HG03135 (cell line): ENCODE data around the gene TYR.
"Not testable (repeated sequence)": the region's sequence is repeated elsewhere in the genome, so short reads cannot be mapped to it uniquely, and the experiment has no call there.

ENCODE experiments used
- ATAC-seq: cut with Tn5 transposase; IDR thresholded peaks from one replicate; pipeline ENCODE4 v1.9.1; 2021; ENCODE audit warnings: mild to moderate bottlenecking, moderate library complexity; ENCODE audit not compliant: unreplicated experiment

TYR gene

GRCh38 chr11:89177691-89178231 lies at the start of gene TYR:
TYR (plus strand) TSS chr11:89177875; CDS start chr11:89177954, 79 bp downstream.
- ATAC-seq: no peak

- ATAC-seq: no peak
These were observed 41.1 kb upstream of the TYR start for GRCh38 chr11:89136606-89137005.

- ATAC-seq: no peak
These were observed 30.4 kb upstream of the TYR start for GRCh38 chr11:89147229-89147628.

GRCh38 chr11:89159974-89160373 lies 17.7 kb upstream of the TYR start:
- ATAC-seq: no peak

DNA sequence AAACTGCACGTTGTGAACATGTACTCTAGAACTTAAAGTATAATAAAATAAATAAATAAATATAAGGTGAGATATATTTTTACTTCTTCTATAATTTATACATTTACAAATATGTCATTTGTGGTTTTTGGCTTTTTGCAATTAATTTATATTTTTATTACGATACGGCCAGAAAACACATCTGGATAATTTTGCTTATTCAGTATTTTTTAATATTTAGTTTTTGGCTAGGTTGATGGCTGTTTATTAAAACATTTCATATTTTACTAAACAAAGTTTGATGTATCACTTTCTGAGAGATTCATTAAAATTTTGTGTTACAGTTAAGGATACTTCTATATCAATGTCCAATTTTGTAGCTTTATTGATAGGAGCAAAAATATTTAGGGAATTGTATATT lies 15.7 kb upstream of the TYR start:
- no peak for ATAC-seq

DNA sequence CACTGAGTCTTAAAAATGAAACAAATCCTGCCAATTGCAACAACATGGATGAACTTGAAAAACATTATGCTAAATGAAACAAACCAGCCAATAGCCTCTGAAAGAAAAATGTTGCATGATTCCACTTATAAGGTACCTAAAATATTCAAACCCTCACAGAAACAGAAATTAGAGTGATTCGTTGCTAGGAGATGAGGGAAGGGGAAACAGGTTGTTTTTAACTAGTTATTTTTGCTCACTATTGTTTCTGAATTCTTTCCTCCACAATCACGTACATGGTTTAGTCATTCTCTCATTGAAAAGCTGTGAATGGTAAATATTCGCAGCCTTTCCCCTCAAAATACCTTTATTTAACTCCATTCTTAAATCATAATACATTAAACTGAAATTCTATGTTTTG lies 14.0 kb upstream of the TYR start:
- ATAC-seq: no peak

DNA sequence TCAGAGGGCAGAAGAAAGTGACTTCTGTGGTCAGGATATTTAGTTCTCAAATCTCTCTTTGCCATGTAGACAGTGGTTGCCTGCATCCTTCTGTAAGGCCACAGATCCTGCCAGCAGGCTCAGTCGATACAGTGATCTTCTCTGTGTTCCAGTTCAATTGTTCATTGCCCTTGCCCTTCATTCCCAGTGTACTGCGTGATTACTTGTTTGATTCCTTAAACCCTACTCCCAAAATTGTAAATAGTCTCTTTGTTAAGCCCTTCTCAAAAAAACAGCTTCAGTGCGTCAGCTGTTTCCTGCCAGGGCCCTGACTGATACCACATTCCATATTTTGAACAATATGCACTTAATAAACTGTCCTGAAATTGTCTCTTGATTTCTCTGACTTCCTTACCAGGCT lies 9.3 kb upstream of the TYR start:
- ATAC-seq: no peak

DNA sequence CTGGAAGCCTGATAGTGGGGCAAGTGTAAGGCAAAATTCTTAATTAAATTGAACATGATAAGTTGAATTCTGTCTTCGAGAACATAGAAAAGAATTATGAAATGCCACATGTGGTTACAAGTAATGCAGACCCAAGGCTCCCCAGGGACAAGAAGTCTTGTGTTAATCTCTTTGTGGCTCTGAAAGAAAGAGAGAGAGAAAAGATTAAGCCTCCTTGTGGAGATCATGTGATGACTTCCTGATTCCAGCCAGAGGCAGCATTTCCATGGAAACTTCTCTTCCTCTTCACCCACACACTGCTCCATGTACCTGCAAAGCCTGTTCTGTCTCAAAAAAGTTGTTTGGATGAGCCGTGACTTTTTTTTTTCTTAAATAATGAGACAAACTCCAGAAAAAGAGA lies 1.9 kb upstream of the TYR start:
- no peak for ATAC-seq

- no peak for ATAC-seq
These were observed 737 bp upstream of the TYR start for GRCh38 chr11:89176938-89177337.

- no peak for ATAC-seq
These were observed 3.4 kb downstream of the TYR start for GRCh38 chr11:89181111-89181510.

DNA sequence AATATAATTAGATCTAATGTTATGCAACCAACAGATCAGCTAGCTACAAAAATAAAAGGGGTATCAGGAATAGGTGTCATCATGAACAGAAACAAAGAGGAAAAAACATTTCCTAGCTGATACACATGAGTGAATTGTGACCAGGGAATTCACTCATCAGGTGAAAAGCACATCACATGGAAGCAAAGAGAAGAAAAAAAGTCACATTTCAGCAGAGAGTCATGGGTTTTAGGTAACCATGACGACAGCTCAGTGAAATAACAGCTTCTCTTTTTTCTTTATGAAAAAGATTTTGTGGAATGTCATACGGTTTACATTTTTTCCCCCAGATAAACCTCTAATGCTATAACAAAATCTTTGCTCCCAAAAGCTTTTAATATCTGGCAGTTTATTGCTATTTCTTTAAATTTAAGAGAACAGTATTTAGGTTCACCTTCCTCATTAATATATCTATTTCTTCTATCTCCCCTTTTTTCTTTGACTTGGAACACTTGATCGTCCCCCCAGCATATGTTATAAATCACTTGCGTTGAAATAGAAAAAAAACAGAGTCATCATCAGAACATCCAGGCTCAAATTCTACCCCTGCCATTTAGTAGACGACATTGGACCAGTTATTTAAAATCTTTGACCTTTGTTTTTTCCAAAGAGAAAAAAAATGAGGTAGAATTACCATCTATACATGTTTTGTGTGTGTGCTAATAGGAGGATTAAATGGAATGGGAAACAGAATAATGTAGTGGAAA lies 5.3 kb downstream of the TYR start:
- no peak for ATAC-seq

DNA sequence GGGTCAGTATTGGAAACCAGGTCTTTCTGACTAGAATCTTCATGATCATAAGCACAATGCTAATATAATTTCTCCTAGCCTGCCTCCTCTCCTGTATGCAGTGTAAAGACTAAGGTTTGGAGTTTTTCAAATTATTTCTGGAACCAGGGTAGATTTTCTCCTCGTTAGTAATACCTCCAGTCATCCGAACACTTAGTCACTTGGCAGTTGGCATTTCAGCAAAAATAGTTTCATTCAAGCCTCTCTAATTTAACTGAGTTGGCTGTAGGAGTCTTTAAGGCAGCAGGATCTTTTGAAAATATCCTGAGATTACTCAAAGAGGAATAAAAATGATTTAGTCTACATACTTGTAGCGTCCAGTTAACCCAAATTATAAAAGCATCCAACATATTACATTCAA lies 6.3 kb downstream of the TYR start:
- ATAC-seq: no peak

DNA sequence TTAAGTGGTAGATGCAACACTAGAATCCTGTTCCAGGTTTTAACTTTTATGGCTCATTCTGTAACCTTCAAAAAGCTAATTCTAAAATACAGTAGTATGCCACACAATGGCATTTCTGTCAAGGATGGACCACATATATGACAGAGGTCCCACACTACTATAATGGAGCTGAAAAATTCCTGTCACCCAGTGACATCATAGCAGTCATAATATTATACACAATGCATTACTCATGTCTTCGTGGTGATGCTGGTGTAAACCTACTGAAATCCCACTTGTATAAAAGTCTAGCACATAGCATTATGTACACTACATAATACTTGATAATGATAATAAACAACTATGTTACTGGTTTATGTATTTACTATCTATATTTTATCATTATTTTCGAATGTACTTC lies 12.1 kb downstream of the TYR start:
- no peak for ATAC-seq

DNA sequence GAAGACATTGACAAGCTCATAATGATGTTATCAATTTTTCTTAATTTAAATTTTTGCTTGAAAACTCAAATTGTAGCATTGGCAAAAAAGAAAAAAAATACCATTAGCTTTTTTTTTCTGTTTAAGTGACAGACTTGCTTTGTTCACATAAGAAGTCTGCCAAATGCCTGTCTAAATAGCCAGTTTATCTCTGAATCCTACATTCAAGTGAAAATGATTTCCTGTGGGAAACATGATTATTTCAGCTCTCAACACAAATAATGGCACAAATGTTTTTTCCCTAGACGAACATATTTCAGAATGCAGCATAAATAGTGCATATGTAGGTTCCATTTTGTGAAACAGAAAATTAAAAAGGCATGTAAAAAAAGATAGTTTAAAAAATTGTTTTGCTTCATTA lies 23.5 kb downstream of the TYR start:
- no peak for ATAC-seq

DNA sequence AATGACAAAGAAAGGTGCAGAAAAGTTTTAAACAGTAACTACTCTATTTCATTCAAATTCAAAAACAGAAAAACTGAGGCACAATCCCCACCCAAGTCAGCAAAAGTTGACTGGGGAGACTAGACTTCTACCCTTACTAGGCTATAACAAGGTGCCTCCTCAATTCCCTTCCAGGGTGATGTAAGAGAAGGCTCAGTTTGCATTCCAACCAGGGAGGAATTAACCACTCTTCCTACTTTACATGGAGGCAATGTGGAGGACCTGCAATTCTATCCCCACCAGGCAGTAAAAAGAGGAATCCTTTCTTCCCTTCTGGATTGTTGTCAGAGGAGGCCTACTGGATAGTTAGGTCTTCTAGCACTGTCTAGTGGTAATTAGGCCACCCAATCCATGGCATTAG lies 26.1 kb downstream of the TYR start:
- no peak for ATAC-seq

DNA sequence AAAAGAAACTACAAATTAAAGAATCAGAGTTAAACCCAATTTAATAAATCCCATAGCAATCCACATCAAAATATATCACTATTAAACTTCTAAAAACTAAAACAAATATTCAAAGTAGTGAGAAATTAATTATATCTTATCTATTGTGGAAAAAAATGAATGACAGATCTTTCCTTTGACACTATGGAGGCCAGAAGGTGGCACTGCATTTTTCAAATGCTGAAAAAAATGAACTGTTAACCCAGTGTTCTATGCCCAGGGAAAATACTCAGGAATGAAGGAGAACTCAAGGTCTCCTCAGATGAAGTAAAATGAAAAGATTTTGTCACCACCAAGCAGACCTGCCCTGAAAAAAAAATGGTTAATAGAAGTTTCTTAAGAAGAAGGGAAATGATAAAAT lies 27.7 kb downstream of the TYR start:
- no peak for ATAC-seq

GRCh38 chr11:89220684-89221339 lies 43.1 kb downstream of the TYR start:
- no peak for ATAC-seq

- no peak for ATAC-seq
These were observed 57.4 kb downstream of the TYR start for GRCh38 chr11:89235083-89235482.

DNA sequence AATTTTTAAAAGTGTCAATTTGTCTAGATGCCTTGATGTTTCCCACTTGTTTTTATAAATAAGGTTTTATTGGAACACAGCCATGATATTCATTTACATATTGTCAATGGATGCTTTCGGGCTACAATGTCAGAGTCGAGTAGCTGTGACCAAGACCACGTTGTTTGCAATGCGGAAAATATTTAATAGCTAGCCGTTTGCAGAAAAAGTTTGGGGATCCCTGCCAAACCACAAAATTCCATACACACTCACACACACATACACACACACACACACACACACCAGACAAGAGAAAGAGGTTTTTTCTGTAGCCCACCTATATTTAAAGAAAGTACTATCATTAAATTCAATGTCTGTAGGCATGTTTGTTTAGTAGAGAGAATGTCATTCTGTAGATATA lies 58.3 kb downstream of the TYR start:
- no peak for ATAC-seq

DNA sequence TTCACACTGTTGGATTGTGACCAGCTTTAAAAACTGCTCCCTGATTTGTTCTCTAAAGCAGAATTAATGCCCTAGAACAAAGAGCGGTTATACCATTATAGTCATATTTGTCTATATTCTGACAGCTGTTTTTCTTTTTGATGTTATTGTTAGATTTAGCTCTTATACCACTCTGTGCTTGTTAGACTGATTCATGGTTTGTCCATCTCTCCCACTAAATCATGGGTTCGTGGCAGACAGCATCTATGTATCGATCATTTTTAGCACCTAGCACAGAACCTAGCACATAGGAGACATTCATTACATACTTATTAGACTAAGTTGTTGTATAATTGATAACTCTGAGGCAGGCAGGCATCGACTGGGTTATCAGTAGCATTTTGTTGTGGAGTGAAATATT lies 69.3 kb downstream of the TYR start:
- not testable (repeated sequence) for ATAC-seq

DNA sequence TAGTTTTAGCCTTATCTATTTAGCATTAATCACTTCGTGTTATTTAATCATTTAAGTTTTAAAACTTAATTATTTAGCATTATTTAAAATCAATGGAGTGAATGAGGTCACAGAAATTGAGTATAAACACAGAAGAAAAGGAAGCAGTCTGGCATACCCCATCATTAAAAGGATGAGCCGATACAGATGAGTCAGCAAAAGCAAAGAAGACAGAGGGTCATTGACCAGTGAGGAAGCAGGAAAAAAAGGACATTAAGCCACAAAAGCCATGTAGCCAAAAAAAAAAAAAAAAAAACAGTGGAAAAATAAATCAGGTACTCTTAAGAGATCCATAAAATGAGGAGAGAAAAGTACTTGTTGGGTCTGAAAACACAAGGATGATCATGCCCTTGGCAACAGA lies 71.5 kb downstream of the TYR start:
- no peak for ATAC-seq

DNA sequence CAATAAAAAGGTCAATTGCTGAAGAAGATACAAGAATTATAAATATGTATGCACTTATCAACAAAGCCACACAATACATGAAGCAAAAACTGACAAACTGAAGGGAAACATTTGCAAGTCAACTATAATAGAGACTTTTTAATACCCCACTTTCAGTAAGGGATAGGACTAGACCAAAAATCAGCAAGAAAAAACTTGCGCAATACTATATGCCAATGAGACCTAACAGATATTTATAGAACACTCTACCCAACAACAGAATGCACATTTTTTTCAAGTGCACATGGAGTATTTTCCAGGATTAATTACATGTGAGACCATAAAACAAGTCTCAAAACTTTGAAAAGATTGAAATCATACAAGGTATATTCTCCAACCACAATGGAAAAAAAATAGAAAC lies 83.8 kb downstream of the TYR start:
- ATAC-seq: not testable (repeated sequence)
